SK-N-MC (cell line): ENCODE data around the gene C1QTNF6.

ENCODE experiments used
- DNase-seq: peaks from one replicate; pipeline ENCODE4 v3.0.0-alpha.2; 2011; ENCODE audit warnings: low read depth, low spot score
- H3K27ac ChIP-seq: fragments of 200-600 bp; sonication (generic); 2 replicates; pipeline ENCODE4 v1.5.1; 2016; ENCODE audit warnings: mixed run types
- H3K36me3 ChIP-seq: fragments of 200-600 bp; sonication (generic); 2 replicates; pipeline ENCODE4 v1.6.1; 2017; ENCODE audit warnings: antibody characterized with exemption, low read length, mixed read lengths; ENCODE audit not compliant: insufficient read depth
- H3K4me3 ChIP-seq: fragments of 200-600 bp; sonication (generic); 2 replicates; pipeline ENCODE4 v1.5.1; 2016
- H3K9ac ChIP-seq: fragments of 200-600 bp; sonication (generic); 2 replicates; pipeline ENCODE4 v1.8.0; 2017; ENCODE audit warnings: mixed run types, mixed read lengths; ENCODE audit not compliant: insufficient read length
- H3K9me3 ChIP-seq: fragments of 200-600 bp; sonication (generic); 2 replicates; pipeline ENCODE4 v1.6.1; 2017; ENCODE audit warnings: low read depth, mild to moderate bottlenecking, antibody characterized with exemption, low read length, moderate library complexity, mixed read lengths
- EZH2 ChIP-seq: fragments of 200-600 bp; sonication (generic); IDR thresholded peaks from one replicate; pipeline ENCODE4 v1.6.1; 2017; ENCODE audit warnings: antibody characterized with exemption
- FOXP2 ChIP-seq: optimal IDR thresholded peaks from 2 replicates; pipeline ENCODE3; 2011; ENCODE audit warnings: mild to moderate bottlenecking, moderate library complexity; ENCODE audit not compliant: insufficient read depth; ENCODE audit errors: extremely low read length, control extremely low read depth
- POLR2AphosphoS5 ChIP-seq: IDR thresholded peaks from 2 replicates; pipeline ENCODE4 v1.6.1; 2012; ENCODE audit warnings: mild to moderate bottlenecking, low read depth, low read length, borderline replicate concordance

Gene C1QTNF6

GRCh38 chr22:37188901-37189466 lies 937 bp upstream of the C1QTNF6 start:
- Histone ChIP-seq H3K36me3 (no peaks in the 10 kb centered on the region), H3K9me3 (no peaks in the 10 kb centered on the region), H3K9ac (peak overlapping the region; percentile 7), H3K4me3 (peak overlapping the region; percentile 52), H3K27ac (no peak overlapping the region)
- no peak for TF ChIP-seq EZH2
- TF ChIP-seq FOXP2 = no peak
- no peak for TF ChIP-seq POLR2AphosphoS5
- no peak for DNase-seq

DNA sequence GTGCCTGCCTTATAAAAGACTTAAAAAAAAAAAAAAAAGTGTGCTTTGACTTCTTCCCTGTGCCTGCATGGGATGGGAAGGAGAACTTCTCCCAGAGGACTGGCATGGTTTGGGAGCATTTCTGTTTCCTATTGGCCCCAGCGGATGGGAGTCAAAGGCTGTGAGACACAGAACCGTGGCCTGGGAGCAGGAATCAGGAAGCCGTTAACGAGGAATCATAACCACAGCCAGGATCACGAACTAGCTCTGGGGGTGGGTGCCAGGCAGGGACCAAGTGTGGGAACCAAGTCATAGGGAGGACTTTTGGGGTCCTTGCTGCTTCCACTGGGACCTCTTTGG lies 526 bp downstream of the C1QTNF6 start:
- no peak for TF ChIP-seq POLR2AphosphoS5
- no peak for TF ChIP-seq EZH2
- TF ChIP-seq FOXP2 = no peak
- Histone ChIP-seq H3K36me3 (no peaks in the 10 kb centered on the region), H3K9me3 (no peaks in the 10 kb centered on the region), H3K9ac (no peak overlapping the region), H3K4me3 (peak overlapping the region; percentile 34; the same call in 1 of the 2 replicates), H3K27ac (0 out of 2 replicates have a peak overlapping the region, but pooled peaks have one; percentile 16)
- no peak for DNase-seq

- Histone ChIP-seq H3K36me3 (no peaks in the 10 kb centered on the region), H3K9me3 (no peaks in the 10 kb centered on the region), H3K9ac (no peak overlapping the region), H3K4me3 (no peak overlapping the region), H3K27ac (no peak overlapping the region)
- TF ChIP-seq EZH2 (no peak), POLR2AphosphoS5 (no peak), FOXP2 (no peak)
- DNase-seq = no peak
These were observed 987 bp downstream of the C1QTNF6 start for GRCh38 chr22:37186997-37187522.

DNA sequence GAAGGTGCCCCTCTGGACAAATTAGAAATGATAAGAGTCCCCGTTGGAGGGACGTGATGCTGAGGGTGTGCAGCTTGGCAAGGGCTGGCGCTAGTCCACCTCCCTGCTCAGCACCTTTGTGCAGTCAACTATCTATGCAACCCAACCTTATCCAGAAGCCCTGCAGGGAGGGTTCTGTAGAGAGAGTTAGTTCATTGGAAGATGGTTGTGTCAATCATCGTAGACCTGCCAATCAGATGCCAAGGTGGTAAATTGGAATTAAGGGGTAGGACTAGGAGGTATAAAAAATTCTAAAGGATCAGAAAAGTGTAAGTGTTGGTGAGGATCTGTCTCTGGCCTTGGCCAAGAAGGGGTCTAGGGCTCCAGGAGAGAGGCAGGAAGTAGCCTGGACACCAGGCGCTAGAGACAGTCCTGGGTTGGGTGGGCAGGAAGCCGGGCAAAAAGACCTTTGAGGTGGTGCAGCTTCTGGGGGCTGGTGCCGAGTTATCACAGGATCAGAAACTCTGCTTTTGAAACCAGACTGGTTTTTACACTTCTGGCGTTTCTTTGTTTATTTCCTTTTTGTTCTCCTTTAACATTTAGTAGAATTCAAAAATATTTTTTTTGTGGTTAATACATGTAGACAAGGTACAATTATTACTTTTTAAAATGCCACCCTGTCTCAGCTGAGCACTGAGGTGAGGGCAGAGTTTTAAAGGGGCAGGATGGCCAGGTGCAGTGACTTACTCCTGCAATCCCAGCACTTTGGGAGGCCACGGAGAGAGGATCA lies 1.6 kb downstream of the C1QTNF6 start:
- no peak for TF ChIP-seq EZH2
- no peak for TF ChIP-seq FOXP2
- TF ChIP-seq POLR2AphosphoS5 = no peak
- DNase-seq = no peak
- Histone ChIP-seq H3K9me3 (no peaks in the 10 kb centered on the region), H3K36me3 (no peaks in the 10 kb centered on the region), H3K9ac (no peak overlapping the region), H3K27ac (no peak overlapping the region), H3K4me3 (no peak overlapping the region)

GRCh38 chr22:37185646-37186227 lies 2.3 kb downstream of the C1QTNF6 start:
- no peak for DNase-seq
- Histone ChIP-seq H3K4me3 (no peak overlapping the region), H3K9ac (no peak overlapping the region), H3K9me3 (no peaks in the 10 kb centered on the region), H3K36me3 (no peaks in the 10 kb centered on the region), H3K27ac (no peak overlapping the region)
- no peak for TF ChIP-seq EZH2

DNA sequence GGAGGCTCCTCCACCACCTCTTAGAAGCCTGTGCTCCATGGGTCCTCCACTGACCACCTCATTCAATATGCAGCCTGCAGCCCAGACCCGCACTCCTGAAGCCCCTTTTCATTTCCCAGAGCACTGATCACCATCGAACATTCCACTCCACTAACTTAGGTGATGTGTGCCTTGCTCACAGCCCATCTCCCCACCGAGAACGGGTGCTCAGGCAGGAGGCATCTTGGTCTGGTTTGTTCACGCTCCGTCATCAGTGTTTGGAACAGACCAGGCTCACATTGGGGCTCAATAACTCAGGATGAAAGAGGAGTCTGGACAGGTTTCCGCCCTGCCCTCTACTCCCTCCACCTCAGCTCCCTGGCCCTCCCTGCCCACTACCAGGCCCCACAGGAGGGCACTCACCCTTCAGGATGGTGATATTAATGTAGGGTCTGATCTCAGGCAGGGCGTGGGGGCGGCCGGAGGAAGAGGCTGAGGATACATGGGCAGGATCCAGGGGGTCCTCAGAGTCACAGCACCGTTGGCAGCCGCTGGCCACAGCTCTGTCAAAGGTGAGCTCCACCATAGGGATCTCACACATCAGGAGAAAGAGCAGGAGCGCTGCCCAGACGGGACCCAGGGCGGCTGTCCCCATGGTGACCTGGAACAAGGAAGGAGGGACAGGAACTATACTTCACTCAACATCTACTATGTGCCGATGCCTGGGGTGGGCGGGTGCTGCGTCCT lies 3.1 kb downstream of the C1QTNF6 start:
- H3K9me3 ChIP-seq = no peaks in the 10 kb centered on the region
- no peaks in the 10 kb centered on the region for H3K36me3 ChIP-seq
- TF ChIP-seq POLR2AphosphoS5 (no peak), EZH2 (no peak), FOXP2 (no peak)
- DNase-seq = no peak
- H3K27ac ChIP-seq = no peak overlapping the region
- H3K9ac ChIP-seq = no peak overlapping the region
- H3K4me3 ChIP-seq = no peak overlapping the region

DNA sequence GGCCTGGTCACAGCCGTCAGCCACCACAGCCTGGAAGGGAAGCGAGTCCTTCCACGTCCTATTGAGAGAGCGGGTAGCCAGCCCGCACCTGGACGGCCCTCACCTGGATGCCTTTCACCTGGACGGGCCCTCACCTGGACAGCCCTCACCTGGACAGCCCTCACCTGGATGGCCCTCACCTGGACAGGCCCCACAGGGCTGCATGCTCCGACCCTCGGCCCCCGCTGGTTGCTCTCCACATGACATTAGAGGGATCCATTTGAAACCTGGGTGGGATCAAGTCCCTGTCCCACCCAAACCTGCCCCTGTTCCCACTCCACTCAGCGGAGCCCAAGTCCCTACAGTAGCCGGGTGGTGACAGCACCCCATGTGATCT lies 3.7 kb downstream of the C1QTNF6 start:
- H3K36me3 ChIP-seq = no peaks in the 10 kb centered on the region
- no peak for DNase-seq
- H3K4me3 ChIP-seq = no peak overlapping the region
- no peak overlapping the region for H3K9ac ChIP-seq
- TF ChIP-seq FOXP2 (no peak), POLR2AphosphoS5 (no peak), EZH2 (no peak)
- no peaks in the 10 kb centered on the region for H3K9me3 ChIP-seq
- H3K27ac ChIP-seq = no peak overlapping the region
